Keratinocyte (primary cell): ENCODE measurements around the gene OIT3. TPM values are rescaled to one million over a fixed set of nuclear protein-coding genes. Genes with fewer than 3 reads are reported as not detected.

ENCODE experiments used
- DNase-seq: peaks from one replicate; pipeline ENCODE4 v3.0.0-alpha.2; 2011; ENCODE audit warnings: low read depth, missing footprints, low spot score
- FAIRE-seq: peaks from 2 replicates; lab custom pipeline; 2011; peaks lifted over from hg19 to GRCh38; lab: Jason Lieb, UNC
- H2AFZ ChIP-seq: 2 replicates; pipeline ENCODE4 v1.6.0; 2012; ENCODE audit warnings: low read length, control low read depth, inconsistent platforms; ENCODE audit not compliant: control insufficient read depth
- H3K27ac ChIP-seq: 2 replicates; pipeline ENCODE4 v1.5.1; 2011; ENCODE audit warnings: low read length; ENCODE audit not compliant: control insufficient read depth, insufficient read depth
- H3K27me3 ChIP-seq: 3 replicates; pipeline ENCODE4 v1.6.0; 2011; ENCODE audit warnings: low read length; ENCODE audit not compliant: control insufficient read depth, insufficient read depth; ENCODE audit errors: extremely low read depth
- H3K36me3 ChIP-seq, 2 experiments: 2 replicates in 1 of 2; 3 replicates in 1 of 2; pipeline ENCODE4 v1.5.1; 2011; ENCODE audit warnings: low read length in 2 of 2, mild to moderate bottlenecking in 1 of 2; ENCODE audit not compliant: control insufficient read depth in 2 of 2, insufficient read depth in 2 of 2; ENCODE audit errors: extremely low read depth in 1 of 2
- H3K4me1 ChIP-seq: 3 replicates; pipeline ENCODE4 v1.5.1; 2011; ENCODE audit warnings: low read length; ENCODE audit not compliant: control insufficient read depth, insufficient read depth; ENCODE audit errors: extremely low read depth
- H3K4me2 ChIP-seq: 3 replicates; pipeline ENCODE4 v1.6.0; 2011; ENCODE audit warnings: low read depth, low read length; ENCODE audit not compliant: control insufficient read depth, insufficient read depth; ENCODE audit errors: extremely low read depth
- H3K4me3 ChIP-seq, 3 experiments: fragments of 200-600 bp in 1 of 3; sonication (generic) in 1 of 3; 2 replicates in 2 of 3; 3 replicates in 1 of 3; pipeline ENCODE4 v1.5.1; 2011 to 2016; ENCODE audit warnings: low read length in 3 of 3, mild to moderate bottlenecking in 3 of 3, control low read depth in 2 of 3, inconsistent platforms in 1 of 3, low read depth in 1 of 3, mixed read lengths in 1 of 3, mixed run types in 1 of 3, moderate library complexity in 1 of 3; ENCODE audit not compliant: control insufficient read depth in 2 of 3, insufficient read depth in 2 of 3; ENCODE audit errors: extremely low read depth in 1 of 3
- H3K79me2 ChIP-seq: 2 replicates; pipeline ENCODE4 v1.6.0; 2012; ENCODE audit warnings: low read length; ENCODE audit not compliant: control insufficient read depth, insufficient read depth
- H3K9ac ChIP-seq: 3 replicates; pipeline ENCODE4 v1.6.0; 2011; ENCODE audit warnings: low read length; ENCODE audit not compliant: control insufficient read depth, insufficient read depth; ENCODE audit errors: extremely low read depth
- H3K9me1 ChIP-seq: 3 replicates; pipeline ENCODE4 v1.6.0; 2011; ENCODE audit warnings: low read length; ENCODE audit not compliant: control insufficient read depth, insufficient read depth; ENCODE audit errors: extremely low read depth
- H3K9me3 ChIP-seq: 2 replicates; pipeline ENCODE4 v1.5.1; 2012; ENCODE audit warnings: low read depth, low read length; ENCODE audit not compliant: control insufficient read depth
- H4K20me1 ChIP-seq: 3 replicates; pipeline ENCODE4 v1.6.0; 2011; ENCODE audit warnings: low read length; ENCODE audit not compliant: control insufficient read depth, insufficient read depth; ENCODE audit errors: extremely low read depth
- EZH2 ChIP-seq: IDR thresholded peaks from one replicate; pipeline ENCODE4 v1.6.1; 2012; ENCODE audit warnings: inconsistent platforms, mild to moderate bottlenecking, low read length, moderate library complexity
- dilution Hi-C: fragments of 300-500 bp; cut with MboI; formaldehyde crosslinking; loops from one replicate; pipeline ENCODE4 v1.7.0; 2020; ENCODE audit warnings: low sequenced_read_pairs; ENCODE audit not compliant: extremely low pct_ligation_motif_present
- polyA plus RNA-seq, 5 experiments: library from polyadenylated mRNA; depleted of rRNA in 3 of 5; stranded (reverse) in 3 of 5; stranded (forward) in 1 of 5; unstranded in 1 of 5; fragments of >200 nt; gene quantifications; 1 replicate in 1 of 5; 2 replicates in 3 of 5; 3 replicates in 1 of 5; pipeline versions ENCODE4 v1.2.1 to v1.2.3, GENCODE V29; 2011 to 2012; ENCODE audit warnings: missing spikeins in 2 of 5, low read depth in 1 of 5, low replicate concordance in 1 of 5
- TF ChIP-seq, protein P1 (sequence below), 3 experiments: IDR thresholded peaks in 1 of 3; conservative IDR thresholded peaks in 1 of 3; optimal IDR thresholded peaks in 1 of 3; 2 replicates in 2 of 3; 3 replicates in 1 of 3; pipeline versions ENCODE3 to v1.5.1; 2011; ENCODE audit warnings: low read length in 3 of 3, mild to moderate bottlenecking in 3 of 3, moderate library complexity in 2 of 3, control low read depth in 1 of 3, inconsistent platforms in 1 of 3; ENCODE audit not compliant: insufficient read depth in 2 of 3; ENCODE audit errors: extremely low read depth in 1 of 3

OIT3 gene
- polyA plus RNA-seq, 1 donor (not counting 4 experiments of a cell fraction or from before 2014, with no cell fraction given), result 0.05 TPM

DNA sequence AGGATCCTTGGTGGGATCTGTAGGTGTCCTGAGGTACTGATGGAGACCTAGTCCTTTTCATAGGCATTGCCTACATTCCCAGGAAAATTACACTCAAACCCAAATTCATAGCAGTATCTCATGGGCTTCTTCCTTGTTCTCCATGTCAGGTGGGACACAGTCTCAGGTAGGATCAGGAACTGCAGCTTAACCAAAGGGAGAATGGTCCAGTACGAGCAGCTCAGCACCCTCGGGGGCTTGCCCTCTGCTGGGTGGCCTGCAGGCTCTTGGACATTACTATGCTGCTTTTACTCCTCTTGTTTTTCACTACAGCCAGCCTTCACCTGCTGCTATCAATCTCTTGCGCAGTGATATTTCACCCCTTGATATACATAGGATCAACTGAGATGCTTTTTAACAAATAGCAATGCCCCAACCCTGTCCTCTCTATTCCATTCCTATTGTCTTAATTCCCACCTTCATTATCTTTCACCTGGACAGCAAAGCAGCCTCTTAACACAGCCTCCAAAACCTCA, 32.5 kb downstream of the OIT3 start:
- DNase-seq (no peak), FAIRE-seq (no peak)
- no peak overlapping the region for H3K4me3 ChIP-seq
- no peaks in the 10 kb centered on the region for H3K4me1 ChIP-seq
- H3K27me3 ChIP-seq, result no peaks in the 10 kb centered on the region
- no peaks in the 10 kb centered on the region for H3K9me3 ChIP-seq
- H4K20me1 ChIP-seq, result no peaks in the 10 kb centered on the region
- no peaks in the 10 kb centered on the region for H3K36me3 ChIP-seq
- no peak overlapping the region for H3K27ac ChIP-seq
- H2AFZ ChIP-seq, result no peak overlapping the region
- no peak overlapping the region for H3K9ac ChIP-seq
- no peaks in the 10 kb centered on the region for H3K9me1 ChIP-seq
- H3K79me2 ChIP-seq, result no peaks in the 10 kb centered on the region
- TF ChIP-seq, protein P1, sequence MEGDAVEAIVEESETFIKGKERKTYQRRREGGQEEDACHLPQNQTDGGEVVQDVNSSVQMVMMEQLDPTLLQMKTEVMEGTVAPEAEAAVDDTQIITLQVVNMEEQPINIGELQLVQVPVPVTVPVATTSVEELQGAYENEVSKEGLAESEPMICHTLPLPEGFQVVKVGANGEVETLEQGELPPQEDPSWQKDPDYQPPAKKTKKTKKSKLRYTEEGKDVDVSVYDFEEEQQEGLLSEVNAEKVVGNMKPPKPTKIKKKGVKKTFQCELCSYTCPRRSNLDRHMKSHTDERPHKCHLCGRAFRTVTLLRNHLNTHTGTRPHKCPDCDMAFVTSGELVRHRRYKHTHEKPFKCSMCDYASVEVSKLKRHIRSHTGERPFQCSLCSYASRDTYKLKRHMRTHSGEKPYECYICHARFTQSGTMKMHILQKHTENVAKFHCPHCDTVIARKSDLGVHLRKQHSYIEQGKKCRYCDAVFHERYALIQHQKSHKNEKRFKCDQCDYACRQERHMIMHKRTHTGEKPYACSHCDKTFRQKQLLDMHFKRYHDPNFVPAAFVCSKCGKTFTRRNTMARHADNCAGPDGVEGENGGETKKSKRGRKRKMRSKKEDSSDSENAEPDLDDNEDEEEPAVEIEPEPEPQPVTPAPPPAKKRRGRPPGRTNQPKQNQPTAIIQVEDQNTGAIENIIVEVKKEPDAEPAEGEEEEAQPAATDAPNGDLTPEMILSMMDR (optimal IDR thresholded peaks at IDR 0.05 in 1 of 3, IDR thresholded peaks at IDR 0.05 in 1 of 3, conservative IDR thresholded peaks at IDR 0.05 in 1 of 3; ENCODE audit: extremely low read depth in 1 of 3, insufficient read depth in 2 of 3, low read length in 3 of 3), result no peak
- TF ChIP-seq EZH2, result no peak
- dilution Hi-C loops, result no loop called here
- H3K4me2 ChIP-seq, result no peak overlapping the region

DNA sequence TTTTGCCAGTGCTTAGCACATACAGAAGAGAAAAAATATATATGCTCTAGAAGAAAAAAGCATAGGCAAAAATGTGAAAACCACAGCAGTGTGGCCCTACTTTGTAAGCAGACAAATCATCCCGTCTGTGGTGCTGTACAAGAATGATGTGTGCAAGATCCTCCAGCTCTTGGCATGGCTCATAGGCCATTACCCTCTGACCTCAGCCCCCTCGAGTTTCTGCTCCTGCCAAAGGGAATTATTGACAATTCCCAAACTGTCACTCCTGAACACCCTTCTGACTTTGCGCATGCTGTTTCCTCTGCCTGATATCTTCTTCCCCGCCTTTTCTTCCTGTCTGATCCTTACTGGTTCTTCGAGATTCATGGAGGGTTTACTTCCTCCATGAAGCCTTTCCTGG, 33.9 kb downstream of the OIT3 start:
- dilution Hi-C loops, result no loop called here
- no peak overlapping the region for H2AFZ ChIP-seq
- H3K36me3 ChIP-seq, result peaks cover 0 to 1% of the 10 kb centered on the region in 2 experiments
- H3K9me1 ChIP-seq, result no peaks in the 10 kb centered on the region
- H3K27me3 ChIP-seq, result no peaks in the 10 kb centered on the region
- H4K20me1 ChIP-seq, result no peaks in the 10 kb centered on the region
- no peak overlapping the region for H3K4me2 ChIP-seq
- H3K79me2 ChIP-seq, result no peaks in the 10 kb centered on the region
- DNase-seq (no peak), FAIRE-seq (no peak)
- TF ChIP-seq, protein P1 (optimal IDR thresholded peaks at IDR 0.05 in 1 of 3, IDR thresholded peaks at IDR 0.05 in 1 of 3, conservative IDR thresholded peaks at IDR 0.05 in 1 of 3; ENCODE audit: extremely low read depth in 1 of 3, insufficient read depth in 2 of 3, low read length in 3 of 3), result no peak
- no peak for TF ChIP-seq EZH2
- H3K27ac ChIP-seq, result no peak overlapping the region
- H3K9ac ChIP-seq, result no peak overlapping the region
- no peaks in the 10 kb centered on the region for H3K4me1 ChIP-seq
- no peaks in the 10 kb centered on the region for H3K9me3 ChIP-seq
- no peak overlapping the region for H3K4me3 ChIP-seq
